C4-2B (cell line): ENCODE measurements around the gene CYP2D6.

Experiments used
- CTCF ChIP-seq: fragments of 450-650 bp; conservative IDR thresholded peaks from 2 replicates; pipeline ENCODE4 v1.5.1; 2017; ENCODE audit warnings: mild to moderate bottlenecking
- ZFX ChIP-seq: fragments of 450-650 bp; IDR thresholded peaks from 2 replicates; pipeline ENCODE4 v1.6.1; 2017

- TF ChIP-seq CTCF, result no peak
- no peak for TF ChIP-seq ZFX
Measured at GRCh38 chr22:42160830-42161696, 30.5 kb upstream of the CYP2D6 start.
